HL-60 (cell line): ENCODE data around the gene ARID1B.

Source experiments
- DNase-seq, 2 experiments: peaks; one replicate each; pipeline ENCODE4 v3.0.0-alpha.2; 2010 to 2020; ENCODE audit warnings: low read depth in 1 of 2, low spot score in 1 of 2
- H3K27ac ChIP-seq: fragments of 250-450 bp; sonication (Bioruptor Pico); replicated peaks from 2 replicates; pipeline ENCODE4 v1.5.1; 2020; ENCODE audit warnings: mild to moderate bottlenecking, moderate library complexity
- H3K27me3 ChIP-seq: fragments of 250-450 bp; sonication (Bioruptor Pico); 2 replicates; pipeline ENCODE4 v1.5.1; 2021; ENCODE audit warnings: mild to moderate bottlenecking, moderate library complexity; ENCODE audit not compliant: insufficient read depth, poor library complexity, severe bottlenecking
- H3K4me3 ChIP-seq: replicated peaks from 2 replicates; pipeline ENCODE4 v1.5.1; 2011; ENCODE audit warnings: mild to moderate bottlenecking, control low read depth, low read length; ENCODE audit not compliant: insufficient read depth
- GABPA ChIP-seq: IDR thresholded peaks from 2 replicates; pipeline ENCODE4 v1.6.1; 2012; ENCODE audit warnings: low read depth
- POLR2AphosphoS5 ChIP-seq: IDR thresholded peaks from 2 replicates; pipeline ENCODE4 v1.6.1; 2012; ENCODE audit warnings: low read depth
- SPI1 ChIP-seq: IDR thresholded peaks from 2 replicates; pipeline ENCODE4 v1.6.1; 2012; ENCODE audit warnings: low read depth, mild to moderate bottlenecking, borderline replicate concordance
- TF ChIP-seq, protein P1 (sequence below): IDR thresholded peaks from one replicate; pipeline ENCODE4 v1.5.1; 2011; ENCODE audit warnings: low read length, control low read depth, inconsistent platforms; ENCODE audit not compliant: insufficient read depth
- TF ChIP-seq, protein P2 (sequence below): IDR thresholded peaks from 2 replicates; pipeline ENCODE4 v1.6.1; 2012; ENCODE audit warnings: low read depth; ENCODE audit not compliant: insufficient replicate concordance

ARID1B gene

DNA sequence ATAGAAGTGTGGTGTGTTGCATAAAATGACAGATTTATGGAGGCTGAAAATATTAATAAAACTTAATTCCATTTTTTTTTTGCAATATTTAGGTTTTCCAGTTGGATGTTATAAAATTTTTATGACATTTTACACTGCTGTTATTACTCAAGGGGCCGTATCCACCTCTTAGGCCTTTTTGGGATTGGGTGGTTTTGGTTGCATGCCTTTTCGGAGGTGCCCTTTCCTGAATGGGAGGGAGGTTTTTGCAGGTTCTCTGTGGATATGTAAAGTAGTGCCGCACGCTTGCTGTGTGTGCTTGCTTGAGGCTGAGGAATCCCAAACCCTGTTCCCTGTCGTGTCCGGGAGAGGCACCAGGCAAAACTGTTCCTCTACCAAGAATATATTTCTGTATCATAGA, 6.8 kb downstream of the ARID1B start:
- Histone ChIP-seq H3K27ac (no peak overlapping the region), H3K4me3 (no peak overlapping the region), H3K27me3 (no peaks in the 10 kb centered on the region)
- no peak for DNase-seq
- no peak for TF ChIP-seq GABPA
- TF ChIP-seq POLR2AphosphoS5: no peak
- no peak for TF ChIP-seq SPI1
- TF ChIP-seq, protein P1, sequence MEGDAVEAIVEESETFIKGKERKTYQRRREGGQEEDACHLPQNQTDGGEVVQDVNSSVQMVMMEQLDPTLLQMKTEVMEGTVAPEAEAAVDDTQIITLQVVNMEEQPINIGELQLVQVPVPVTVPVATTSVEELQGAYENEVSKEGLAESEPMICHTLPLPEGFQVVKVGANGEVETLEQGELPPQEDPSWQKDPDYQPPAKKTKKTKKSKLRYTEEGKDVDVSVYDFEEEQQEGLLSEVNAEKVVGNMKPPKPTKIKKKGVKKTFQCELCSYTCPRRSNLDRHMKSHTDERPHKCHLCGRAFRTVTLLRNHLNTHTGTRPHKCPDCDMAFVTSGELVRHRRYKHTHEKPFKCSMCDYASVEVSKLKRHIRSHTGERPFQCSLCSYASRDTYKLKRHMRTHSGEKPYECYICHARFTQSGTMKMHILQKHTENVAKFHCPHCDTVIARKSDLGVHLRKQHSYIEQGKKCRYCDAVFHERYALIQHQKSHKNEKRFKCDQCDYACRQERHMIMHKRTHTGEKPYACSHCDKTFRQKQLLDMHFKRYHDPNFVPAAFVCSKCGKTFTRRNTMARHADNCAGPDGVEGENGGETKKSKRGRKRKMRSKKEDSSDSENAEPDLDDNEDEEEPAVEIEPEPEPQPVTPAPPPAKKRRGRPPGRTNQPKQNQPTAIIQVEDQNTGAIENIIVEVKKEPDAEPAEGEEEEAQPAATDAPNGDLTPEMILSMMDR: no peak
- TF ChIP-seq, protein P2, sequence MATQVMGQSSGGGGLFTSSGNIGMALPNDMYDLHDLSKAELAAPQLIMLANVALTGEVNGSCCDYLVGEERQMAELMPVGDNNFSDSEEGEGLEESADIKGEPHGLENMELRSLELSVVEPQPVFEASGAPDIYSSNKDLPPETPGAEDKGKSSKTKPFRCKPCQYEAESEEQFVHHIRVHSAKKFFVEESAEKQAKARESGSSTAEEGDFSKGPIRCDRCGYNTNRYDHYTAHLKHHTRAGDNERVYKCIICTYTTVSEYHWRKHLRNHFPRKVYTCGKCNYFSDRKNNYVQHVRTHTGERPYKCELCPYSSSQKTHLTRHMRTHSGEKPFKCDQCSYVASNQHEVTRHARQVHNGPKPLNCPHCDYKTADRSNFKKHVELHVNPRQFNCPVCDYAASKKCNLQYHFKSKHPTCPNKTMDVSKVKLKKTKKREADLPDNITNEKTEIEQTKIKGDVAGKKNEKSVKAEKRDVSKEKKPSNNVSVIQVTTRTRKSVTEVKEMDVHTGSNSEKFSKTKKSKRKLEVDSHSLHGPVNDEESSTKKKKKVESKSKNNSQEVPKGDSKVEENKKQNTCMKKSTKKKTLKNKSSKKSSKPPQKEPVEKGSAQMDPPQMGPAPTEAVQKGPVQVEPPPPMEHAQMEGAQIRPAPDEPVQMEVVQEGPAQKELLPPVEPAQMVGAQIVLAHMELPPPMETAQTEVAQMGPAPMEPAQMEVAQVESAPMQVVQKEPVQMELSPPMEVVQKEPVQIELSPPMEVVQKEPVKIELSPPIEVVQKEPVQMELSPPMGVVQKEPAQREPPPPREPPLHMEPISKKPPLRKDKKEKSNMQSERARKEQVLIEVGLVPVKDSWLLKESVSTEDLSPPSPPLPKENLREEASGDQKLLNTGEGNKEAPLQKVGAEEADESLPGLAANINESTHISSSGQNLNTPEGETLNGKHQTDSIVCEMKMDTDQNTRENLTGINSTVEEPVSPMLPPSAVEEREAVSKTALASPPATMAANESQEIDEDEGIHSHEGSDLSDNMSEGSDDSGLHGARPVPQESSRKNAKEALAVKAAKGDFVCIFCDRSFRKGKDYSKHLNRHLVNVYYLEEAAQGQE: no peak

DNA sequence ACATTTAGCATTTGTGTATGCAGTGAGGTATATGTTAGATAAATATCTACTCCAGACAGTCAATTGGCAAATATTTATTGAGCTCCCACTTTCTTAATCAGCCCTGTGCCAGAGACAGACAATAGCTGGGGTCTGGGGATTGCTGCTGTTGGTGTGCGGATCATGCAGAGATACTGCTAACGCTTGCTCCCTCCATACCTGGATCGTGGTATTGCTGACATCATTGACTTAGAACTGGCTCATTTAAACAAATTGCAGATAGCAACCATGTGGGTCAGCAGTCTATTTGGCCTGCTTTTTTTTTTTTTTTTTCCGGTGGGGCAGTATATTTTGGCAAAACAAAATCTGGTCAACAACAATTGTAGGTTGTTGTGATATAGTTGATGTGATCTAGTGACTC, 9.5 kb downstream of the ARID1B start:
- no peak overlapping the region for H3K27ac ChIP-seq
- H3K4me3 ChIP-seq: no peak overlapping the region
- TF ChIP-seq SPI1 (no peak), GABPA (no peak), POLR2AphosphoS5 (no peak)
- TF ChIP-seq, protein P1: no peak
- TF ChIP-seq, protein P2: no peak
- DNase-seq: no peak
- H3K27me3 ChIP-seq: no peaks in the 10 kb centered on the region

DNA sequence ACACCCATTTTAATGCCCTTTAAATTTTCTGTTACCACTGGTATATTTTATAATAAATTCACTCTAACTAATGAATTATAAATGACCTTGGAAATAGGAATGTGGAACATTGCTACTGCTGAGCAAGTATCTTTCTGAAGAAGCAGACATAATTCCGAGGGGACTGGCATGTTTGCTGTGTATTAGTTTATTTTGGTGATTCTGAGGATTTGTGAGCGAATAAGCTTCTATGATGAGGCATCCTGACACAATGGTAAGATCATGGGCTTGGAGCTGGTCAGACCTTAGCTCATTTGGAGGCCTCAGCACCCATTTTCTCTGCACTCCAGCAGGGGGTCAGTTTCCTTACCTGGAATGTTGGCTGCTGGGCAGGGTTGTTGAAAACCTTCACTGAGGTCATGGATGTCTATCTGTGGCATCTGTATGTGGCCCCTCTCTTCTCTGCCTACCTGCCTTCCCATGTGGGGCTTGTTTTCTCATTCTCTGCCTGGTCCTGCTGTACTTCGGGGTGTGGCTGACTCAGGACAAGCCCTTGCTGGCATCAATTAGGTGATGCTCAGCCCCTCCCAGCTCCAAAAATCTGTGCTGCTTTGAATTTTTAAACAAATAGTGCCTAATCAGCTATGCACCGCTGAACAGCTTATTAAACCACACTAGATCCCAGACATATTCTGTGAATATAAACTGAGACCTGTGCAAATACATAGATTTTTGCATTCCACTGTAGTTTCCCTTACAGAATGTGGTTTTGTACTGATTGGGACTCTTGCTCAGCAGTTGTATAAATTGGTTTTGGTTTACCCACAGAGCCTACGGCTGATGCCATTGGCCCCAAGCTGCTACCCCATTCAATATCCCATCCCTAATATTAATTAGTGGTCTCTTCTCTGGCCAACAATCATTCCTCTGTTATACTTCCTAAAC, 10.7 kb downstream of the ARID1B start:
- no peaks in the 10 kb centered on the region for H3K27me3 ChIP-seq
- H3K4me3 ChIP-seq: no peak overlapping the region
- no peak overlapping the region for H3K27ac ChIP-seq
- DNase-seq: no peak
- TF ChIP-seq POLR2AphosphoS5: no peak
- TF ChIP-seq, protein P2: no peak
- TF ChIP-seq SPI1: no peak
- TF ChIP-seq, protein P1: no peak
- TF ChIP-seq GABPA: no peak
